IPS-18c (cell line): ENCODE measurements around the gene ANXA4.
"Not testable (repeated sequence)": the region's sequence is repeated elsewhere in the genome, so short reads cannot be mapped to it uniquely, and the experiment has no call there.

Experiments
- H3K4me3 ChIP-seq: 2 replicates; pipeline ENCODE4 v1.7.0; 2013; ENCODE audit warnings: low read depth, mild to moderate bottlenecking, low read length, moderate library complexity; ENCODE audit not compliant: insufficient read depth
- H3K9me3 ChIP-seq: one replicate; pipeline ENCODE4 v1.6.1; 2013; ENCODE audit warnings: mild to moderate bottlenecking, low read length, moderate library complexity; ENCODE audit not compliant: control insufficient read depth, insufficient read depth

Gene ANXA4

GRCh38 chr2:69786052-69786560, 44.2 kb downstream of the ANXA4 start:
- no peaks in the 10 kb centered on the region for H3K9me3 ChIP-seq
- H3K4me3 ChIP-seq, result no peak overlapping the region

- no peaks in the 10 kb centered on the region for H3K9me3 ChIP-seq
- H3K4me3 ChIP-seq, result no peak overlapping the region
Observed at GRCh38 chr2:69789175-69789721, 47.3 kb downstream of the ANXA4 start.

GRCh38 chr2:69789772-69790600, 48.1 kb downstream of the ANXA4 start:
- H3K9me3 ChIP-seq, result no peaks in the 10 kb centered on the region

GRCh38 chr2:69790601-69790959, 48.6 kb downstream of the ANXA4 start:
- Histone ChIP-seq H3K9me3 (no peaks in the 10 kb centered on the region), H3K4me3 (no peak overlapping the region)

More at GRCh38 chr2:69789772-69790600, 48.1 kb downstream of the ANXA4 start:
- H3K4me3 ChIP-seq, result no peak overlapping the region

- Histone ChIP-seq H3K4me3 (no peak overlapping the region), H3K9me3 (no peaks in the 10 kb centered on the region)
Observed at GRCh38 chr2:69791045-69791444, 49.1 kb downstream of the ANXA4 start.

GRCh38 chr2:69796174-69796573, 54.2 kb downstream of the ANXA4 start:
- H3K9me3 ChIP-seq, result no peaks in the 10 kb centered on the region
- no peak overlapping the region for H3K4me3 ChIP-seq

- no peak overlapping the region for H3K4me3 ChIP-seq
- no peaks in the 10 kb centered on the region for H3K9me3 ChIP-seq
Observed at GRCh38 chr2:69797235-69797634, 55.3 kb downstream of the ANXA4 start.

- no peak overlapping the region for H3K4me3 ChIP-seq
- H3K9me3 ChIP-seq, result no peaks in the 10 kb centered on the region
Observed at GRCh38 chr2:69797836-69798289, 55.9 kb downstream of the ANXA4 start.

- H3K4me3 ChIP-seq, result no peak overlapping the region
- H3K9me3 ChIP-seq, result no peaks in the 10 kb centered on the region
Observed at GRCh38 chr2:69798290-69798908, 56.5 kb downstream of the ANXA4 start.

GRCh38 chr2:69798909-69799526, 57.1 kb downstream of the ANXA4 start:
- Histone ChIP-seq H3K4me3 (no peak overlapping the region), H3K9me3 (no peaks in the 10 kb centered on the region)

GRCh38 chr2:69801745-69802290, 59.9 kb downstream of the ANXA4 start:
- no peak overlapping the region for H3K4me3 ChIP-seq

GRCh38 chr2:69802781-69803367, 60.9 kb downstream of the ANXA4 start:
- H3K4me3 ChIP-seq, H3K9me3 ChIP-seq: not testable (repeated sequence)

More at GRCh38 chr2:69801745-69802290, 59.9 kb downstream of the ANXA4 start:
- no peaks in the 10 kb centered on the region for H3K9me3 ChIP-seq

- Histone ChIP-seq H3K9me3 (no peaks in the 10 kb centered on the region), H3K4me3 (no peak overlapping the region)
Observed at GRCh38 chr2:69804416-69804815, 62.5 kb downstream of the ANXA4 start.

- no peak overlapping the region for H3K4me3 ChIP-seq
- no peaks in the 10 kb centered on the region for H3K9me3 ChIP-seq
Observed at GRCh38 chr2:69805887-69806286, 64.0 kb downstream of the ANXA4 start.

GRCh38 chr2:69807821-69808540, 66.0 kb downstream of the ANXA4 start:
- H3K9me3 ChIP-seq, result no peaks in the 10 kb centered on the region
- H3K4me3 ChIP-seq, result no peak overlapping the region

- no peak overlapping the region for H3K4me3 ChIP-seq
- no peaks in the 10 kb centered on the region for H3K9me3 ChIP-seq
Observed at GRCh38 chr2:69810550-69810949, 68.6 kb downstream of the ANXA4 start.
